HL-60 (cell line): Measurements from ENCODE around the gene FAM169A.
"Not testable (repeated sequence)": the region's sequence is repeated elsewhere in the genome, so short reads cannot be mapped to it uniquely, and the experiment has no call there.

Experiments
- GABPA ChIP-seq: IDR thresholded peaks from 2 replicates; pipeline ENCODE4 v1.6.1; 2012; ENCODE audit warnings: low read depth
- POLR2AphosphoS5 ChIP-seq: IDR thresholded peaks from 2 replicates; pipeline ENCODE4 v1.6.1; 2012; ENCODE audit warnings: low read depth
- TF ChIP-seq, protein P1 (sequence below): IDR thresholded peaks from one replicate; pipeline ENCODE4 v1.5.1; 2011; ENCODE audit warnings: low read length, control low read depth, inconsistent platforms; ENCODE audit not compliant: insufficient read depth

DNA sequence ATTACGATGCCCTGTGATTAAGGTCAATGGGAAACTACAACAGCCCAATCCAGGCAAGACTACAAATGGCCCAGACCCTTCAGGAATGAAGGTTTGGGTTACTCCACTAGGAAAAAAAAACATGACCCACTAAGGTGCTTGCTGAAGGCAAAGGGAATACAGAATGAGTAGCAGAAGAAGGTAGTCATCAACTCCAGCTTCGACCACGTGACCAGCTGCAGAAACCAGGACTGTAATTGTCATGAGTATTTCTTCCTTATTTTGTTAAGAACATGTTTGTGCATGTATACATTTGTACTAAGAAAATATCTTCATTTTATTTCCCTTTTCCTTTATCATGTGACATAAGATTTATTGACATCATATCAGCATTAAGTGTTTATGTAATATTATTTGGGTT is 74.5 kb downstream of the FAM169A start:
- TF ChIP-seq, protein P1, sequence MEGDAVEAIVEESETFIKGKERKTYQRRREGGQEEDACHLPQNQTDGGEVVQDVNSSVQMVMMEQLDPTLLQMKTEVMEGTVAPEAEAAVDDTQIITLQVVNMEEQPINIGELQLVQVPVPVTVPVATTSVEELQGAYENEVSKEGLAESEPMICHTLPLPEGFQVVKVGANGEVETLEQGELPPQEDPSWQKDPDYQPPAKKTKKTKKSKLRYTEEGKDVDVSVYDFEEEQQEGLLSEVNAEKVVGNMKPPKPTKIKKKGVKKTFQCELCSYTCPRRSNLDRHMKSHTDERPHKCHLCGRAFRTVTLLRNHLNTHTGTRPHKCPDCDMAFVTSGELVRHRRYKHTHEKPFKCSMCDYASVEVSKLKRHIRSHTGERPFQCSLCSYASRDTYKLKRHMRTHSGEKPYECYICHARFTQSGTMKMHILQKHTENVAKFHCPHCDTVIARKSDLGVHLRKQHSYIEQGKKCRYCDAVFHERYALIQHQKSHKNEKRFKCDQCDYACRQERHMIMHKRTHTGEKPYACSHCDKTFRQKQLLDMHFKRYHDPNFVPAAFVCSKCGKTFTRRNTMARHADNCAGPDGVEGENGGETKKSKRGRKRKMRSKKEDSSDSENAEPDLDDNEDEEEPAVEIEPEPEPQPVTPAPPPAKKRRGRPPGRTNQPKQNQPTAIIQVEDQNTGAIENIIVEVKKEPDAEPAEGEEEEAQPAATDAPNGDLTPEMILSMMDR = not testable (repeated sequence)
- TF ChIP-seq GABPA, POLR2AphosphoS5: not testable (repeated sequence)
